LNCaP clone FGC (cell line): Measurements from ENCODE around the gene MGAT5.

Source experiments
- DNase-seq: peaks from one replicate; pipeline ENCODE4 v3.0.0-alpha.2; 2011; ENCODE audit warnings: low read depth
- H3K4me3 ChIP-seq: 2 replicates; pipeline ENCODE4 v1.5.1; 2011; ENCODE audit warnings: mild to moderate bottlenecking, low read depth, low read length, control low read depth
- TF ChIP-seq, protein P1 (sequence below): IDR thresholded peaks from 2 replicates; pipeline ENCODE4 v1.5.1; 2012; ENCODE audit warnings: mild to moderate bottlenecking; ENCODE audit not compliant: control insufficient read depth, insufficient read depth; ENCODE audit errors: extremely low read depth

MGAT5 gene

GRCh38 chr2:134462275-134462674, 208.4 kb downstream of the MGAT5 start:
- TF ChIP-seq, protein P1, sequence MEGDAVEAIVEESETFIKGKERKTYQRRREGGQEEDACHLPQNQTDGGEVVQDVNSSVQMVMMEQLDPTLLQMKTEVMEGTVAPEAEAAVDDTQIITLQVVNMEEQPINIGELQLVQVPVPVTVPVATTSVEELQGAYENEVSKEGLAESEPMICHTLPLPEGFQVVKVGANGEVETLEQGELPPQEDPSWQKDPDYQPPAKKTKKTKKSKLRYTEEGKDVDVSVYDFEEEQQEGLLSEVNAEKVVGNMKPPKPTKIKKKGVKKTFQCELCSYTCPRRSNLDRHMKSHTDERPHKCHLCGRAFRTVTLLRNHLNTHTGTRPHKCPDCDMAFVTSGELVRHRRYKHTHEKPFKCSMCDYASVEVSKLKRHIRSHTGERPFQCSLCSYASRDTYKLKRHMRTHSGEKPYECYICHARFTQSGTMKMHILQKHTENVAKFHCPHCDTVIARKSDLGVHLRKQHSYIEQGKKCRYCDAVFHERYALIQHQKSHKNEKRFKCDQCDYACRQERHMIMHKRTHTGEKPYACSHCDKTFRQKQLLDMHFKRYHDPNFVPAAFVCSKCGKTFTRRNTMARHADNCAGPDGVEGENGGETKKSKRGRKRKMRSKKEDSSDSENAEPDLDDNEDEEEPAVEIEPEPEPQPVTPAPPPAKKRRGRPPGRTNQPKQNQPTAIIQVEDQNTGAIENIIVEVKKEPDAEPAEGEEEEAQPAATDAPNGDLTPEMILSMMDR, result no peak
- DNase-seq, result no peak

GRCh38 chr2:134462791-134463698, 209.2 kb downstream of the MGAT5 start:
- TF ChIP-seq, protein P1, result no peak
- no peak overlapping the region for H3K4me3 ChIP-seq
- DNase-seq, result no peak

More at GRCh38 chr2:134462275-134462674, 208.4 kb downstream of the MGAT5 start:
- no peak overlapping the region for H3K4me3 ChIP-seq

DNA sequence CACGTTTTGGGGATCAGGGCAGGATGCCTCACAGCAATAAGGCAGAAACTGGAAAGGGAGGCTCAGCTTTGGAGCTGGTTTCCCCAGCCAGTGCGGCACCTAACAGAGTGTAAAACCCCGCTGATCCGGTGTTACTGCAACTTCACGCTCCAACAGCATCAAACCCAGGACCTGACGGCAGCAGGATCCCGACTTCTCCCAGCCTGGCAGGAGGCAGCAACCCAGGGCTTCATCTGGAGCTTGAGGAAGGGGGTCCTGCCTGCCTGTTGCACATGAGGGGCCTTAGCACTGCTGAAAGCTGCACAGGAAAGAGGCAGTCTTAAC, 209.8 kb downstream of the MGAT5 start:
- TF ChIP-seq, protein P1, result no peak
- DNase-seq, result no peak
- no peak overlapping the region for H3K4me3 ChIP-seq

DNA sequence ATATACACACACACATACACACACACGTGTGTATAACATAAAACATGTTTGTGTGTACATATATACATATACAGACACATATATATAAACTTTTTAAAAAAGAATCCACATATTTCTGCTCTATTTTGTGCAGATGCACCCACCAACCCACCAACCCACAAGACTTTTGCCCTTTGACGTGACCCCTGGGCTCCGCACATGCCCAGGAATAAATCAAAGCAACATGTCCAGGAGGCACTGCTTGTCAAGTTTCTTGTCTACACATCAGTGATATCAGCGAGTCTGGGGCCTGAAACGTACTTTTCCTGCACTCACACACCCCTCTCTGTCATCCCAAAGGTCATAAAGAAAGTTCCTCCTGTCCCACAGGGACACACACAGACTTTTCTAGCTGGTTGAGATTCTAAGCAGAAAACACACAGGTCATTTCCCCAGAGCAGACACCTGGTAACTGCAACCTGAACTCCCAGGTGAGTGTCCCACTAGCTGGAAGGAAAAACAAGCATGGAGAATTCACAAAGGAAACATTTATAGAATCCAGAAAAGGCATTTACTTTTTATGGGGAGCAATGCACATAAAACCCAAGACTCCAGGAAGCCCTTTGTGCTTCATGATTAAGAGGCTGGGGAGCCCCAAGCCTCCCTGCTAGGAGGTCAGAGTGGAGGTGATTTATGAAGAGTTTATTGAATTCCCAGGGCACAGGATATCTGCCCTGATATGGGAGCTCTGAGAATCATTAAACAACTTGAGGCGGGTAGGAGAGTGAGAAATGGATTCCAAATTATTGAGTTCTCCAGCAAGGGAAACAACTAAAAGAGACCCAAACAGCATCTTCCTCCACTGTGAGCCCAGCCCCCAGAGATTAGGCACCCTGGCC, 211.6 kb downstream of the MGAT5 start:
- no peak for DNase-seq
- TF ChIP-seq, protein P1, result no peak

DNA sequence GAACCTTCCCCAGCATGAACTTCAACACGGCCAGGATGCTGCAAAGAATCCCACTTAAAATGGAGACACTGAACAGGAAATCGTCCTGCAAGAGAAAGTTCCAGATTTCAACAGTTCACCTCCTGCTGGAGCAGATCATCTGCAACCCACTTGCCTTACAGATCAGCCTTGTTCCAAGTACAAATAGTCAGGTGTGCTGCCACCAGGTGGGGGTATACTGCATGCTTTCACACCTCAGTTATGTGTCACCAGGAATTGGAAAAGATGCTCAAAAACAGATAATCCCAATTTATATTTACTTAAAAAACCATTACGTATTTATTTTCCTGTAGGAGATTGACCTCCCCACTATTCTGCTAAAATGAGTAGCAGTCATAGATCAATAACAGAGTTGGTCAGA, 212.3 kb downstream of the MGAT5 start:
- DNase-seq, result peak; percentile 11
- TF ChIP-seq, protein P1, result peak; percentile 56
- H3K4me3 ChIP-seq, result no peak overlapping the region

More for the DNA sequence above, 211.6 kb downstream of the MGAT5 start:
- H3K4me3 ChIP-seq, result no peak overlapping the region

DNA sequence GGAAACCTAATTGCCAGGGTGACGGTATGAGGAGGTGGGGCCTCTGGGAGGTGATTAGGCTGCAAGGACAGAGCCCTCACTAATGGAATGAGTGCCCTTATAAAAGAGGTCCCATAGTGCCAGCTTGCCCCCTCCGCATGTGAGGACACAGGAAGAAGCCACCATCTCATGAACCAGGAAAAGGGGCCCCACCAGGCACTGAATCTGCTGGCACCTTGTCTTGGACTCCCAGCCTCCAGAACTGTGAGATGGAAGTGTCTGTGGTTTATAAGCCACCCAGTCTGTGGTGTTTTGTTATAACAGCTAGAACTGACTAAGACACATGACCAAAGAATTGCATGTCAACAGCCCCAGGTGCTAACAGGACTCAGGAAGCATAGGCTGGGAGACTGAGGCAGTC, 214.3 kb downstream of the MGAT5 start:
- H3K4me3 ChIP-seq, result no peak overlapping the region
- no peak for DNase-seq
- TF ChIP-seq, protein P1, result no peak
